SK-MEL-5 (cell line): ENCODE data around the gene SIN3A. TPM values are rescaled to one million over a fixed set of nuclear protein-coding genes. Genes with fewer than 3 reads are reported as not detected.

Experiments used
- DNase-seq: peaks from one replicate; pipeline ENCODE4 v3.0.0-alpha.2; 2016; ENCODE audit warnings: low read depth, low spot score
- in situ Hi-C: cut with HindIII; loops from 2 replicates; pipeline ENCODE4 v1.10.0; 2016; ENCODE audit warnings: low sequenced_read_pairs, high pct_unique_total_duplicates, low pct_unique_long_range_greater_than_20kb
- small RNA-seq, 2 experiments: library from RNA; depleted of rRNA; stranded (forward); fragments of <200 nt; gene quantifications; one replicate each; pipeline ENCODE3, GENCODE V24; 2014
- total RNA-seq: library from RNA; depleted of rRNA; stranded (reverse); fragments of >200 nt; shearing (Covaris generic); gene quantifications from 2 replicates; pipeline ENCODE4 v1.2.3, GENCODE V29; 2014; rRNA removed

SIN3A gene
- total RNA-seq, 1 experiment from 2014 or later: 18.9 TPM

GRCh38 chr15:75329571-75329970, 121.9 kb downstream of the SIN3A start:
- in situ Hi-C loops: no loop called here
- DNase-seq: no peak

GRCh38 chr15:75328493-75329314, 122.8 kb downstream of the SIN3A start:
- in situ Hi-C loops: no loop called here

GRCh38 chr15:75327491-75327890, 124.0 kb downstream of the SIN3A start:
- DNase-seq: no peak
- in situ Hi-C loops: no loop called here

More at GRCh38 chr15:75328493-75329314, 122.8 kb downstream of the SIN3A start:
- no peak for DNase-seq

- DNase-seq: no peak
- in situ Hi-C loops: no loop called here
These were observed 124.5 kb downstream of the SIN3A start for GRCh38 chr15:75327005-75327404.

- in situ Hi-C loops: no loop called here
- DNase-seq: no peak
These were observed 125.6 kb downstream of the SIN3A start for GRCh38 chr15:75325922-75326321.

GRCh38 chr15:75321711-75322110, 129.8 kb downstream of the SIN3A start:
- no peak for DNase-seq
- in situ Hi-C loops: no loop called here

Small RNA genes within 50 kb of the gene (small RNA-seq; reads per million reads assigned to genes)
- gene AC105036.2: 0 to 0.05 reads per million in 2 experiments

Other genes with a start within 250 kb of the SIN3A start
- 10.1 and 12.6 TPM in 2 replicates for gene C15orf39, start 249.8 kb downstream of the SIN3A start, total RNA-seq
- not detected in 2 replicates for gene GOLGA6C, start 193.4 kb downstream of the SIN3A start, total RNA-seq
- not detected in 2 replicates for gene GOLGA6D, start 168.9 kb downstream of the SIN3A start, total RNA-seq
- 115 and 149 TPM in 2 replicates for gene COMMD4, start 115.6 kb downstream of the SIN3A start, total RNA-seq
- 0.29 and 0.40 TPM in 2 replicates for gene NEIL1, start 104.7 kb downstream of the SIN3A start, total RNA-seq
- gene MAN2C1, start 83.1 kb downstream of the SIN3A start, total RNA-seq: 61.9 and 64.9 TPM in 2 replicates
- 20.0 and 21.0 TPM in 2 replicates for gene PTPN9, start 127.6 kb upstream of the SIN3A start, total RNA-seq
- 35.4 and 39.2 TPM in 2 replicates for gene SNUPN, start 174.0 kb upstream of the SIN3A start, total RNA-seq
- gene IMP3, start 188.5 kb upstream of the SIN3A start, total RNA-seq: 102 and 106 TPM in 2 replicates
- gene SNX33, start 196.2 kb upstream of the SIN3A start, total RNA-seq: 10.5 TPM in 2 replicates